Measurements from ENCODE around the gene CNMD. TPM values are rescaled to one million over a fixed set of nuclear protein-coding genes. Genes with fewer than 3 reads are reported as not detected.

CNMD gene
- total and polyA plus RNA-seq, 2 of the 8 experiments (the other 6 are each of a cell fraction or from before 2014, with no cell fraction given): 87.4 to 113 TPM

DNA sequence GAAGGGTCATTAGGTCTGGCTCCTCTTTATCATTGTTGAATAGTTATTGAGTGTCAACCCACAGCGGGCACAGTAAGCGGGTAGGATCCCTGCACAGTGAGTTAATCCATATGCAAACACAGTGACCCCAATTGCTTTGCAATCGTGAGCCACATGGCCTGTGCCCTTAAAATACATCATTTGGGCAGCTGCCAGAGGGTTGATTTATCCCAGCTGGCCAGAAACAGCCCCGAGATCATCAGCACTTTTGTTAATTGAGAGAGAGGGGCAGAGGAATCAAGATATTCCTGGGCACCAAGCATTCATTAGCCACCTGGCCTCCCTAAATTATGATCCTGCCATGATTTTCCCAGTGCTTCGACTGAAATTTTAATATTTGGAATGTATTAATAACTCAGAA lies 9.8 kb upstream of the CNMD start:
- H4K20me1 ChIP-seq (replicated peaks in 1 of 2; ENCODE audit: control insufficient read depth in 1 of 2, insufficient read depth in 2 of 2, low read length in 2 of 2): no peaks in the 10 kb centered on the region
- H2BK20ac ChIP-seq (ENCODE audit: low read length): no peak overlapping the region
- H3K9me3 ChIP-seq (ENCODE audit: insufficient read depth in 2 of 2, low read depth in 1 of 2, low read length in 1 of 2): no peaks in the 10 kb centered on the region
- H2AFZ ChIP-seq (ENCODE audit: low read length): no peak overlapping the region
- no peak overlapping the region for H3K4ac ChIP-seq (replicated peaks; ENCODE audit: insufficient read length, low read depth, low read length)
- H3K27me3 ChIP-seq (replicated peaks in 1 of 4; ENCODE audit: control insufficient read depth in 3 of 4, extremely low read depth in 1 of 4, insufficient read depth in 3 of 4, low read length in 3 of 4): no peaks in the 10 kb centered on the region; a peak in 1 of 7 replicates
- H3K36me3 ChIP-seq (ENCODE audit: control insufficient read depth in 2 of 4, insufficient read depth in 4 of 4, low read length in 3 of 4): no peaks in the 10 kb centered on the region
- H3K4me1 ChIP-seq (replicated peaks in 1 of 4; ENCODE audit: control insufficient read depth in 3 of 4, insufficient read depth in 4 of 4, low read length in 3 of 4): no peaks in the 10 kb centered on the region
- H3K4me3 ChIP-seq (ENCODE audit: extremely low read depth in 1 of 4, insufficient read depth in 2 of 4, low read depth in 3 of 4, low read length in 4 of 4): no peak overlapping the region
- DNase-seq (ENCODE audit: low read depth in 1 of 2, low spot score in 2 of 2) (no peak), FAIRE-seq (no peak)
- H2BK5ac ChIP-seq (ENCODE audit: low read depth, low read length): no peak overlapping the region
- H2BK15ac ChIP-seq (ENCODE audit: low read length): no peak overlapping the region
- no peak overlapping the region for H4K5ac ChIP-seq (ENCODE audit: insufficient read length, low read depth, low read length)
- ChIA-PET CTCF (ENCODE audit: partially characterized antibody) (no interaction called here), POLR2A (ENCODE audit: partially characterized antibody) (no interaction called here)
- H3K9ac ChIP-seq (replicated peaks in 1 of 4; ENCODE audit: extremely low read depth in 1 of 4, low read depth in 3 of 4, low read length in 3 of 4): no peak overlapping the region
- no peaks in the 10 kb centered on the region for H3K79me2 ChIP-seq (ENCODE audit: control insufficient read depth in 1 of 2, insufficient read depth in 2 of 2, low read length in 2 of 2)
- no peak overlapping the region for H2BK120ac ChIP-seq (replicated peaks; ENCODE audit: low read depth, low read length)
- H4K8ac ChIP-seq (ENCODE audit: extremely low read depth, insufficient read depth, low read length): no peak overlapping the region
- no peaks in the 10 kb centered on the region for H3K23me2 ChIP-seq (ENCODE audit: low read depth, low read length)
- no peak overlapping the region for H3K18ac ChIP-seq (ENCODE audit: extremely low read depth, low read length)
- no peak overlapping the region for H3K23ac ChIP-seq (ENCODE audit: insufficient read length)
- H3K14ac ChIP-seq (ENCODE audit: insufficient read length): no peak overlapping the region
- no peak overlapping the region for H3K4me2 ChIP-seq (ENCODE audit: insufficient read depth in 1 of 2, low read depth in 2 of 2, low read length in 2 of 2)
- H4K91ac ChIP-seq (replicated peaks; ENCODE audit: insufficient read length, low read length): no peak overlapping the region
- H3K79me1 ChIP-seq (ENCODE audit: low read depth, low read length): no peaks in the 10 kb centered on the region
- WGBS, 2 experiments (ENCODE audit: extremely low coverage in 1 of 2, insufficient coverage in 1 of 2, insufficient read length in 1 of 2, insufficient replicate concordance in 2 of 2, low coverage in 1 of 2, low lambda C conversion rate in 2 of 2, missing lambda C conversion rate in 1 of 2): 70% methylated on average over 5 of the region's 5 CpGs; no CpG with 5 or more reads in 1 of the 2 experiments
- H3K27ac ChIP-seq (ENCODE audit: low read depth, low read length): no peak overlapping the region
- H3K56ac ChIP-seq (replicated peaks; ENCODE audit: insufficient read length, low read depth, low read length): no peak overlapping the region
- no peak overlapping the region for H2BK12ac ChIP-seq (ENCODE audit: low read depth, low read length)
- TF ChIP-seq FOSL1 (IDR thresholded peaks at IDR 0.05; ENCODE audit: insufficient read depth, low read depth, low read length): no peak
- H2AK5ac ChIP-seq (ENCODE audit: low read depth, low read length): no peak overlapping the region

Data from H1 (cell line).